Loucy (cell line): ENCODE measurements around the gene TMEM134.

ENCODE experiments used
- H2AFZ ChIP-seq: fragments of 200-600 bp; sonication (generic); 2 replicates; pipeline ENCODE4 v1.6.0; 2016; ENCODE audit warnings: antibody characterized with exemption, mild to moderate bottlenecking, low read length, moderate library complexity
- H3F3A ChIP-seq: fragments of 200-600 bp; 2 replicates; pipeline ENCODE4 v1.6.0; 2016; ENCODE audit warnings: antibody characterized with exemption, low read depth, mild to moderate bottlenecking
- H3K27me3 ChIP-seq: fragments of 200-600 bp; sonication (generic); 2 replicates; pipeline ENCODE4 v1.6.1; 2014; ENCODE audit warnings: low read length, mild to moderate bottlenecking; ENCODE audit not compliant: insufficient read depth, poor library complexity, severe bottlenecking
- H3K36me3 ChIP-seq: fragments of 200-600 bp; sonication (generic); 2 replicates; pipeline ENCODE4 v1.6.1; 2016; ENCODE audit warnings: low read length; ENCODE audit not compliant: insufficient read depth
- H3K4me1 ChIP-seq: fragments of 200-600 bp; sonication (generic); 2 replicates; pipeline ENCODE4 v1.5.1; 2014; ENCODE audit warnings: low read length, mild to moderate bottlenecking; ENCODE audit not compliant: insufficient read depth, poor library complexity, severe bottlenecking
- H3K4me2 ChIP-seq: fragments of 200-600 bp; sonication (generic); 2 replicates; pipeline ENCODE4 v1.6.0; 2014; ENCODE audit warnings: antibody characterized with exemption, low read length, low read depth, mild to moderate bottlenecking; ENCODE audit not compliant: poor library complexity, severe bottlenecking
- H3K4me3 ChIP-seq: fragments of 200-600 bp; sonication (generic); 2 replicates; pipeline ENCODE4 v1.5.1; 2014; ENCODE audit warnings: low read length, mild to moderate bottlenecking, mixed read lengths; ENCODE audit not compliant: poor library complexity, severe bottlenecking
- H3K79me2 ChIP-seq: fragments of 200-600 bp; sonication (generic); 2 replicates; pipeline ENCODE4 v1.6.1; 2014; ENCODE audit warnings: low read length; ENCODE audit not compliant: insufficient read depth
- H3K9ac ChIP-seq: fragments of 200-600 bp; sonication (generic); 2 replicates; pipeline ENCODE4 v1.6.0; 2014; ENCODE audit warnings: mild to moderate bottlenecking, low read depth, low read length, moderate library complexity; ENCODE audit not compliant: poor library complexity, severe bottlenecking
- H3K9me2 ChIP-seq: fragments of 200-600 bp; sonication (generic); replicated peaks from 2 replicates; pipeline ENCODE4 v1.6.1; 2016; ENCODE audit warnings: low read depth, low read length, mixed read lengths
- H3K9me3 ChIP-seq: fragments of 200-600 bp; sonication (generic); 2 replicates; pipeline ENCODE4 v1.6.1; 2014; ENCODE audit warnings: mild to moderate bottlenecking, antibody characterized with exemption, low read length, low read depth; ENCODE audit not compliant: insufficient read depth
- H4K20me1 ChIP-seq: fragments of 200-600 bp; sonication (generic); 2 replicates; pipeline ENCODE4 v1.6.0; 2014; ENCODE audit warnings: antibody characterized with exemption, low read length, mild to moderate bottlenecking; ENCODE audit not compliant: insufficient read depth, poor library complexity, severe bottlenecking
- EZH2phosphoT487 ChIP-seq: fragments of 200-600 bp; IDR thresholded peaks from 2 replicates; pipeline ENCODE4 v1.6.1; 2018; ENCODE audit warnings: antibody characterized with exemption, mild to moderate bottlenecking, moderate library complexity, borderline replicate concordance
- TF ChIP-seq, protein P1 (sequence below): fragments of 200-600 bp; sonication (generic); conservative IDR thresholded peaks from 2 replicates; pipeline ENCODE4 v1.5.1; 2014; ENCODE audit warnings: mild to moderate bottlenecking, antibody characterized with exemption, low read length

TMEM134 gene

GRCh38 chr11:67421430-67422031 is 47.5 kb downstream of the TMEM134 start:
- TF ChIP-seq, protein P1, sequence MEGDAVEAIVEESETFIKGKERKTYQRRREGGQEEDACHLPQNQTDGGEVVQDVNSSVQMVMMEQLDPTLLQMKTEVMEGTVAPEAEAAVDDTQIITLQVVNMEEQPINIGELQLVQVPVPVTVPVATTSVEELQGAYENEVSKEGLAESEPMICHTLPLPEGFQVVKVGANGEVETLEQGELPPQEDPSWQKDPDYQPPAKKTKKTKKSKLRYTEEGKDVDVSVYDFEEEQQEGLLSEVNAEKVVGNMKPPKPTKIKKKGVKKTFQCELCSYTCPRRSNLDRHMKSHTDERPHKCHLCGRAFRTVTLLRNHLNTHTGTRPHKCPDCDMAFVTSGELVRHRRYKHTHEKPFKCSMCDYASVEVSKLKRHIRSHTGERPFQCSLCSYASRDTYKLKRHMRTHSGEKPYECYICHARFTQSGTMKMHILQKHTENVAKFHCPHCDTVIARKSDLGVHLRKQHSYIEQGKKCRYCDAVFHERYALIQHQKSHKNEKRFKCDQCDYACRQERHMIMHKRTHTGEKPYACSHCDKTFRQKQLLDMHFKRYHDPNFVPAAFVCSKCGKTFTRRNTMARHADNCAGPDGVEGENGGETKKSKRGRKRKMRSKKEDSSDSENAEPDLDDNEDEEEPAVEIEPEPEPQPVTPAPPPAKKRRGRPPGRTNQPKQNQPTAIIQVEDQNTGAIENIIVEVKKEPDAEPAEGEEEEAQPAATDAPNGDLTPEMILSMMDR: no peak
- TF ChIP-seq EZH2phosphoT487: no peak
- Histone ChIP-seq H2AFZ (no peak overlapping the region), H3K9me3 (no peaks in the 10 kb centered on the region), H3F3A (peaks cover 4% of the 10 kb centered on the region; the same call in 1 of the 2 replicates), H3K79me2 (peaks cover 23% of the 10 kb centered on the region; the same call in 1 of the 2 replicates), H3K36me3 (no peaks in the 10 kb centered on the region), H3K4me1 (peaks cover 44% of the 10 kb centered on the region), H3K9me2 (no peaks in the 10 kb centered on the region), H3K9ac (no peak overlapping the region), H3K4me2 (peak overlapping the region; percentile 23), H3K27me3 (no peaks in the 10 kb centered on the region), H4K20me1 (no peaks in the 10 kb centered on the region), H3K4me3 (peak overlapping the region; percentile 20)

DNA sequence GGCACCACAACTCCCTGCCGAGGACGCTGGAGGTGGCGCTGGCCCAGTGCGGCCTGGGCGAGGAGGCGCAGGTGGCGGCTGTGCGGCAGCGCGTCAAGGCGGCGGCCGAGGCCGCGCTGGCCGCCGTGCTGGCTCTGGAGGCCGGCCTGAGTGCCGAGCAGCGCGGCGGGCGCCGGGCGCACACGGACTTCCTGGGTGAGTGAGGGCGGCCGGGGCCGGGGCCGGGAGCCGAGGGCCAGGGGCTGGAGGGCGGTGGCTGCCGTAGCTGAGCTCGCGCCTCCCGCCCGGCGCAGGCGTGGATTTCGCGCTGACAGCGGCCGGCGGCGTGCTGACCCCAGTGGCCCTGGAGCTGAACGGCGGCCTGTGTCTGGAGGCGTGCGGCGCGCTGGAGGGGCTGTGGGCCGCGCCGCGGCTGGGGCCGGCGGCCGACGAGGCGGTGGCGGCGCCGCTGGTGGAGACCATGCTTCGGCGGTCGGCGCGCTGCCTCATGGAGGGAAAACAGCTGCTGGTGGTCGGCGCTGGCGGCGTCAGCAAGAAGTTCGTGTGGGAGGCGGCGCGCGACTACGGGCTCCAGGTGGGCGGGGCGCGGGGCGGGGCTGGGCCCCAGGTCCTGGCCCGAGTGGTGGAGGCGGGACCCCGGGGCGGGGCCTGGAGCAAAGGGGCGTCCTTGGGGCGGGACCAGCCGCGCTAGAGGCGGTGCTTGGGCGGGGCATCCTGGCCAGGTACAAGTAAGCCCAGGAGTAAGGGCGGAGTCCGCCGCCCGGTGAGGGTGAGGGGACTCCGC is 48.2 kb downstream of the TMEM134 start:
- Histone ChIP-seq H2AFZ (no peak overlapping the region), H3K27me3 (no peaks in the 10 kb centered on the region), H3K79me2 (peaks cover 23% of the 10 kb centered on the region; the same call in 1 of the 2 replicates), H3K9me2 (no peaks in the 10 kb centered on the region), H3K9me3 (no peaks in the 10 kb centered on the region), H3F3A (peaks cover 4% of the 10 kb centered on the region; the same call in 1 of the 2 replicates), H3K4me2 (peak overlapping the region; percentile 75), H3K4me3 (peak overlapping the region; percentile 74), H3K36me3 (no peaks in the 10 kb centered on the region), H4K20me1 (no peaks in the 10 kb centered on the region), H3K4me1 (peaks cover 48% of the 10 kb centered on the region), H3K9ac (peak overlapping the region; percentile 72)
- no peak for TF ChIP-seq EZH2phosphoT487
- TF ChIP-seq, protein P1: no peak

DNA sequence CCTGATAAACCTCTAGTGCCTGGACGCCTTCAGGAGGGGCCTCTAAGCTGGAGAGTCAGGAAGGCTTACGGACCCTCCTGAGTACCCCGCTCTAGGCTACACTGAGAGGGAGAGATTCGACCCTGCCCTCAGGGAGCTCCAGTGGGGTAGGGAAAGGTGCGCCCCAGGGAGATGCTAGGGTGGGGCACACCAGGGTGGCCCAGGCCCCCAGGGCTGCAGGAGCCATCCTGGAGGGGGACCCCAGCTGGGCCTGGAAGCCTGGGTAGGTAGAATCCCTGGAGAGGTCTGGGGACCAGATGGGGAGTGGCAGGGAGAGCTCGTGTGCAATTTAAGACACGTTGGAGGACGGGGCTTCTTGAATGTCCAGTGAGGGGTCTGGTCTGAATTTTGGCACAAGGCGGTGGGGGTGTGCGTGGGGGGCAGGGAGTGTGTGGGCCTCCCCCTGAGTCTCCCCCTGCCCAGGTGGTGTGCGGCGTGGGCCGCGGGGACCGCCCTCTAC is 48.9 kb downstream of the TMEM134 start:
- Histone ChIP-seq H3K79me2 (peaks cover 23% of the 10 kb centered on the region; the same call in 1 of the 2 replicates), H3K27me3 (no peaks in the 10 kb centered on the region), H3K4me1 (peaks cover 48% of the 10 kb centered on the region), H3K9me2 (no peaks in the 10 kb centered on the region), H3F3A (0 out of 2 replicates have a peak, but pooled peaks cover under 1% of the 10 kb centered on the region), H3K4me3 (peak overlapping the region; percentile 74), H3K4me2 (peak overlapping the region; percentile 75), H3K36me3 (no peaks in the 10 kb centered on the region), H4K20me1 (no peaks in the 10 kb centered on the region), H3K9ac (peak overlapping the region; percentile 72), H2AFZ (no peak overlapping the region), H3K9me3 (no peaks in the 10 kb centered on the region)
- no peak for TF ChIP-seq EZH2phosphoT487
- TF ChIP-seq, protein P1: no peak
